ENCODE results near the gene GLS.

DNA sequence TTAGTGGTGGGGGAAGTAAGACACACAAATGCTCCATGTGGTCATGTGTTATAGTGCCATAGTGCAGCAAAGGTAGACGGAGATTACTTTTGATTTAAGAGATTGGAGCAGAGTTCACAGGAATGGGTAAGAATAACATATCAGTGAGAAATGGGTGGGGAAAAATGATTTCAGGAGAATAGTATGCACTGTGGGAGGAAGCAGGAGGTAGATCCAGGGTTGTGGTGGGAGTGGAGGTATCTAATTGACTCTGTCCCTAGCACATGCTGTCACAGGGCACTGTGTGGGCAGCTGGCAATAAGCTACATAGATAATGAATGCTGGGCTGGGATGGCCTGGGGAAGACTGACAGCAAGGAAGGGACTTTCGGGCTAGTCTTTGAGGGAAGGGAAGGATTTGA, 68.0 kb downstream of the GLS start:
- TF ChIP-seq, protein P1, sequence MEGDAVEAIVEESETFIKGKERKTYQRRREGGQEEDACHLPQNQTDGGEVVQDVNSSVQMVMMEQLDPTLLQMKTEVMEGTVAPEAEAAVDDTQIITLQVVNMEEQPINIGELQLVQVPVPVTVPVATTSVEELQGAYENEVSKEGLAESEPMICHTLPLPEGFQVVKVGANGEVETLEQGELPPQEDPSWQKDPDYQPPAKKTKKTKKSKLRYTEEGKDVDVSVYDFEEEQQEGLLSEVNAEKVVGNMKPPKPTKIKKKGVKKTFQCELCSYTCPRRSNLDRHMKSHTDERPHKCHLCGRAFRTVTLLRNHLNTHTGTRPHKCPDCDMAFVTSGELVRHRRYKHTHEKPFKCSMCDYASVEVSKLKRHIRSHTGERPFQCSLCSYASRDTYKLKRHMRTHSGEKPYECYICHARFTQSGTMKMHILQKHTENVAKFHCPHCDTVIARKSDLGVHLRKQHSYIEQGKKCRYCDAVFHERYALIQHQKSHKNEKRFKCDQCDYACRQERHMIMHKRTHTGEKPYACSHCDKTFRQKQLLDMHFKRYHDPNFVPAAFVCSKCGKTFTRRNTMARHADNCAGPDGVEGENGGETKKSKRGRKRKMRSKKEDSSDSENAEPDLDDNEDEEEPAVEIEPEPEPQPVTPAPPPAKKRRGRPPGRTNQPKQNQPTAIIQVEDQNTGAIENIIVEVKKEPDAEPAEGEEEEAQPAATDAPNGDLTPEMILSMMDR (IDR thresholded peaks at IDR 0.05): no peak
- TF ChIP-seq EZH2 (IDR thresholded peaks at IDR 0.05; ENCODE audit: borderline replicate concordance, insufficient read depth, low read depth, low read length, poor library complexity, severe bottlenecking): no peak
